ENCODE results near the gene MPRIP.

DNA sequence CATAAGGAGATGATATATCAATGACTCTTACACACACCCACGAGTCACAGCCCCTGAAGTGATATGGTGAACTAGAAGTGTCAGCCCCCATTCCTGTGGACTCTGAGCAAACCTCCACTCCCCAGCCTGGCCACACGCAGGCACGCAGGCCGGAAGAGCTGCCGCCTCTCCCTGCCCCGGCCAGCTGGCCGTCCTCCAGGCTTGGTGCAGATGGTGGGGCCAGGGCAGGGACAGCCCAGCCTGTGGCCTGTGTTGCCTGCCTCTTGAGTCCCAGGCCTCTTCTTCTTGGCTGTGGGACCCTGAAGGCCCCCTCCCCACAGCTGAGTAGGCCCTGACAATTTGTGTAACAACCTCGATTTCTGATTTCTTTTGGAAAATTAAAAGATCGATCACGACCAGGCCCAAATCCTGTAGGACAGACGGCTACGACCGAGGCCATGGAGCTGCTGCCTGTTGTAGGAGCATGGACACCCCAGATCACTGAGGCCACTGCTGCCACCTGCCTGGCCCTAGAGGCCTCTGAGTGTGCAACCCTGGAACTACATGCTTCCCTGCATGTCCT, 10.0 kb upstream of the MPRIP start:
- TF ChIP-seq, protein P1, sequence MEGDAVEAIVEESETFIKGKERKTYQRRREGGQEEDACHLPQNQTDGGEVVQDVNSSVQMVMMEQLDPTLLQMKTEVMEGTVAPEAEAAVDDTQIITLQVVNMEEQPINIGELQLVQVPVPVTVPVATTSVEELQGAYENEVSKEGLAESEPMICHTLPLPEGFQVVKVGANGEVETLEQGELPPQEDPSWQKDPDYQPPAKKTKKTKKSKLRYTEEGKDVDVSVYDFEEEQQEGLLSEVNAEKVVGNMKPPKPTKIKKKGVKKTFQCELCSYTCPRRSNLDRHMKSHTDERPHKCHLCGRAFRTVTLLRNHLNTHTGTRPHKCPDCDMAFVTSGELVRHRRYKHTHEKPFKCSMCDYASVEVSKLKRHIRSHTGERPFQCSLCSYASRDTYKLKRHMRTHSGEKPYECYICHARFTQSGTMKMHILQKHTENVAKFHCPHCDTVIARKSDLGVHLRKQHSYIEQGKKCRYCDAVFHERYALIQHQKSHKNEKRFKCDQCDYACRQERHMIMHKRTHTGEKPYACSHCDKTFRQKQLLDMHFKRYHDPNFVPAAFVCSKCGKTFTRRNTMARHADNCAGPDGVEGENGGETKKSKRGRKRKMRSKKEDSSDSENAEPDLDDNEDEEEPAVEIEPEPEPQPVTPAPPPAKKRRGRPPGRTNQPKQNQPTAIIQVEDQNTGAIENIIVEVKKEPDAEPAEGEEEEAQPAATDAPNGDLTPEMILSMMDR (IDR thresholded peaks at IDR 0.05) = peak in 1 of 7 experiments; percentile 21
- TF ChIP-seq POLR2AphosphoS5 (IDR thresholded peaks at IDR 0.05) = peak in 2 of 3 donors; percentile 50 to 71
- no peak for TF ChIP-seq EP300 (IDR thresholded peaks at IDR 0.05)
